SH-SY5Y (cell line): ENCODE measurements around the gene PSMD11.

Source experiments
- GATA2 ChIP-seq: IDR thresholded peaks from 2 replicates; pipeline ENCODE4 v1.6.1; 2011; ENCODE audit warnings: mild to moderate bottlenecking, low read depth, low read length
- GATA3 ChIP-seq: IDR thresholded peaks from 2 replicates; pipeline ENCODE4 v1.6.1; 2011; ENCODE audit warnings: low read depth, mild to moderate bottlenecking, low read length, moderate library complexity

The PSMD11 gene

DNA sequence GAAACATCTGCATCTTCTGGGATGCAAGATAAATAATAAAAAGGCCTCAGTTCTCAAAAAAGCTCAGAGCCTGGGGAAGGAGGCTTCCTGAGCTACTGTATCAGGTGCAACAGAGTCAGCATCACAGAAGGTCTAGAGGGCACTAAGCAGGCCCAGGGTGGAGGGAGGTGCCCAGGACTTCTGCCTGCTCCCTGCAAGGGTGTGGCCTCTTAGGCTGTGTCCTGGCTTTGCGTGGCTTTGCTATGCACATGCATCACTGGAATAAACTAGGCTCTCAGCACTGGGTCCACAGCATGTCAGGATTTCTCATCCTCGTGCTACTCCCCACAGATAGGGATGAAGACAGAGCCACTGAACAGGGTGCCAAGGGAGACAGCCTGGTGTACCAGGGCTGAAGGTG, 68.0 kb downstream of the PSMD11 start:
- TF ChIP-seq GATA3 (no peak), GATA2 (no peak)

DNA sequence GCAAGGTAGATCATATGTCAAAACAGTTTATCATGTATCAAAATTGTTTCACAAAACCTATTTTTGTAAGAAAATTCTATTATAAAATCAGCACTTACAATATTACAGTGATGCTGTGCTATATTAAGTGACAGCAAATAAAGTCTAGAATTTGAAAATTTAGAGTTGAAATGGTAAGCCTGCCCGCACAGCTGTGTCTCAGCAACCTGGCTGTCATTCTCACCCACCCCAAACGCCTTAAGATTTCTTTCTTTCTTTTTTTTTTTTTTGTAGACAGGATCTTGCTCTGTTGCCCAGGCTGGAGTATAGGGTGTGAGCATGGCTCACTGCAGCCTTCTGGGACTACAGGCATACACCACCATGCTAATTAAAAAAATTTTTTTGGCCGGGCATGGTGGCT, 69.3 kb downstream of the PSMD11 start:
- no peak for TF ChIP-seq GATA3
- TF ChIP-seq GATA2, result no peak

DNA sequence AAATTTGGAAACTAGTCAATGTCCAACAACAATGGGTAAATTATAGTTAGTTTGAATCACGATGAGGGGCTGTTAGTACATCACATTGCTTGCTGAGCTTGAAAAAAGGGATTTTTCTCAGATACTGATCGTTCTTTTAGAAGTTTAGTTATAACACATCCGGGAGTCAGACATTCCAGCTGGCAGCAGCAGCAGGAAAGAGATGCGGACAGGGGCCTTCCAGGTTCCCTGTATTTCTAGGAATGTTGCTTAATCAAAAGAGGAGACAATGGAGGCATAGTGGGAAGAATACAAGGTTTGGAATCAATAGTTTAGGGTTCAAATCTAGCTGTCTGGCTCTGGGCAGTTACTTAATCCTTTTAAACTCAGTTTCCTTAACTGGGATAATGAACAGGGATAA, 70.3 kb downstream of the PSMD11 start:
- TF ChIP-seq GATA2, result no peak
- TF ChIP-seq GATA3, result no peak

DNA sequence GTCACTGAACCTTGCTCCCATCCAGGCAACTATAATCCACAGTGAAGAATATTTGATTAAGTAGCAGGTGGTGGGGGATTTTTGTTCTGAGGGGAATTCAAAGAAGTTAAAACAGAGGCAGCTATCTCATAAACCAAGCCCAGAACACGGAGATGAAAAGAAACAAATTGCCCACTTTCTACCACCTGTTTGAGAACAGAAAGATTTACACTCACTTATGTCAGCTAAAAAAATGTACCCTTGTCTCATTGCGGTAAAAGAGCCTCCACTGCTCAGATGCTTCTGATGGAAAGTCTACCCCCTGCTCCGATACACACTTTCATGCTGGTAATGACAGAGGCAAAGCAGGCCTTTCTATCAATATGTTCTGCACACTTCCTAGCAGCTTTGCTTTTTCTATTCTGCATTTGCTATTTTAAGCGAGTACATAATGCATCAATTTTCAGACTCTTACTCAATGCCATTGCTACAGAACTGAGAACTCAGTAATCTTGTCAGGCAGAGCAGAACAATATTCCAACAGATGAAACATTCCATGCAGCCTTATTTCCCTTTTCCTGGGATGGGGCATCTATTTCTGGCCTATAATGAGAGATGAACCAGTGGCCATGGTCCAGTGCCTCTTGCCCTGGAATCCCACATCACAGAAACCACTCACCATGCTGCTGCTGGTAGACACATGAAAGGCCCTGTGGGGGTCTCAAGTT, 71.5 kb downstream of the PSMD11 start:
- TF ChIP-seq GATA2, result no peak
- no peak for TF ChIP-seq GATA3

DNA sequence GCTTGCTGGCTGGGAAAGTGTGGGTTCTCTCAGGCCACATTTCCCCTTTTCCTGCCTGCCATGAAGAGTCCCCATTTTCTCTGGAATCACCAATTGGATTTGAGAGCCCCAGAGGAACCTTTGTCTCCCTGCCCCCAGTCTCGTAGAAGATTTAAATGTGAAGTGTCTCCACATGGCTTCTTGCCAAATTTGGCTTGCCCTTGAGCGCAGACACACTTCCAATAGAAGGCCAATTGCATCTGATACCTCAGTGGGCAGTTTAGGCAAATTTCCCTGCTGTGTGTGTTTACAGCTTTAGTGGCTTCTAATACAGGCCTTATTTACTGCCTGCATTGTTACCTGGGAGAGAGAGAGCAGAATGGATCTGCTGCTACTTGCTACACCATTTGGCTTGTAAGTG, 72.1 kb downstream of the PSMD11 start:
- no peak for TF ChIP-seq GATA3
- no peak for TF ChIP-seq GATA2

DNA sequence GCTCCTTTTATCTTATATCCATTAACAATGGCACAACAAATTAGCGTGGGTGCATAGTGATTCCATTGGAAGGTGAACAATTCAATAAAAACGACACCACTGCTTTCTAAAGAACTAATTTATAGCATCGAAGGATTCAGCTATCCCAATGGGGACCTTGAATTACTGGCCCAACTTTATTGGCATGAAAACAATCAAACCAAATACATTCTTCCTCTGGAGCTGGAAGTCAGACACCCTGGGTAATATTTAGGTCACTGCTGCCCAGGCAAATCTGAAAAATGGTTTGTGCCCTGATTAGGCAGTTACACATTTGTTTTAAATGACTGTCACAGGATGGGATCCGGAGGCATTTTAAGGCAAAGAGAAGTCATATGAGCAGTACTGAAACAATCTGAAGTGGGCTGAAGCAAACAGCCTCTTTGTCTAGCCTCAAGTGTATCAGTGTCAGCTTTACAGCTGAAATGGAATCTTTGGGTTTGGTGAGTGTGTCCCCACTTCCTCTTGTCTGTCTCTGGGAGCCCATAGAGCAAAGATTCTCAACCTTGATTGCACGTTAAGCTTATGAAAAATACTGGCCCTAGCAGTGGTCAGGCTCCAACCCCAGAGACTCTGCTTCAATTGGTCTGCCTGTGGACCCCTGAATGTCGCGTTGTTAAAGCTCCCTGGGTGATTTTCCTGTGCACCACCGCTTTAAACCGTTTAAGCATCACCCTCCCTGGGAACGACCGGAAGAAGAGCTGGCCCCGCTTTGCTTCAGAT, 72.8 kb downstream of the PSMD11 start:
- TF ChIP-seq GATA2 (no peak), GATA3 (no peak)

DNA sequence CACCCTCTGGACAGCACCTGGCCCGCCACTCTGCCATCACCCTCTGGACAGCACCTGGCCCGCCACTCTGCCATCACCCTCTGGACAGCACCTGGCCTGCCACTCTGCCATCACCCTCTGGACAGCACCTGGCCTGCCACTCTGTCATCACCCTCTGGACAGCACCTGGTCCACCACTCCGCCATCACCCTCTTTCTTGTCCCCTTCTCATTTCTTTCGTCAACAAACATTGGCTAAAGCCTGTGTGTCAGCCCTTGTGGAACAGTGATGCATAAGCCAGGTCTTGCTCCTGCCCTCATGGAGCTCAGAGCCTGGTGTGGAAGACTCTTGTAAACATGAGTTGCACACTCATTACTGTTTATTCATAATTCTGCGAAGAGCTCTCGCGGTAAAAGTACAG, 73.7 kb downstream of the PSMD11 start:
- TF ChIP-seq GATA2 (no peak), GATA3 (no peak)

DNA sequence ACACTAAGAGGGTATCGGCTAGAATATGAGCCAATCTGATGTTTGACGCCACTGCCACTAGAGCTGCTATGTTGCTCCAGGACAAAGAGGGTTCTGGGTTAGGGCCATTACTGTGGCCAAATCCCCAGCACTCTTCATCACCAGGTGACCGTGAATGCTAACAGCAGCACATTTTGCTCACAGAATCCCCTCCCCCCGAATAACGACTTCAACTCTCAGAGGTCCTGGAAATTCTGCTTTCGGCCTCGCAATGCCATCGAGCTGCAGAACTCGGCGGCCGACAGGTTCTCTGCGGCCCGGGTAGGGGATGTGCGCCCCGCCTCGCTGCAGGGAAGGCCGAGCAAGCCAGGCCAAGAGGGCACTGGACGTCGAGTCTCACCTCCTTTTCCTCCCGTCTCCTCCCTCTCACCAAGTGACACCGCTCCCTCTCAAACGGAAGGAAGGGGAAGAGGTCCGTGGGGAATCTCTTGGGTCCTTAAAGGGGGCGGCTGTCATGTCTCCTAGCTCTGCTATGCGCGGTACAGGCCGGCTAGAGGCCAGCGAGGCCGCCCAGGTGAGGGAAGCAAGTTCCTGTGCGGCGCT, 74.4 kb downstream of the PSMD11 start:
- TF ChIP-seq GATA3 (no peak), GATA2 (no peak)

DNA sequence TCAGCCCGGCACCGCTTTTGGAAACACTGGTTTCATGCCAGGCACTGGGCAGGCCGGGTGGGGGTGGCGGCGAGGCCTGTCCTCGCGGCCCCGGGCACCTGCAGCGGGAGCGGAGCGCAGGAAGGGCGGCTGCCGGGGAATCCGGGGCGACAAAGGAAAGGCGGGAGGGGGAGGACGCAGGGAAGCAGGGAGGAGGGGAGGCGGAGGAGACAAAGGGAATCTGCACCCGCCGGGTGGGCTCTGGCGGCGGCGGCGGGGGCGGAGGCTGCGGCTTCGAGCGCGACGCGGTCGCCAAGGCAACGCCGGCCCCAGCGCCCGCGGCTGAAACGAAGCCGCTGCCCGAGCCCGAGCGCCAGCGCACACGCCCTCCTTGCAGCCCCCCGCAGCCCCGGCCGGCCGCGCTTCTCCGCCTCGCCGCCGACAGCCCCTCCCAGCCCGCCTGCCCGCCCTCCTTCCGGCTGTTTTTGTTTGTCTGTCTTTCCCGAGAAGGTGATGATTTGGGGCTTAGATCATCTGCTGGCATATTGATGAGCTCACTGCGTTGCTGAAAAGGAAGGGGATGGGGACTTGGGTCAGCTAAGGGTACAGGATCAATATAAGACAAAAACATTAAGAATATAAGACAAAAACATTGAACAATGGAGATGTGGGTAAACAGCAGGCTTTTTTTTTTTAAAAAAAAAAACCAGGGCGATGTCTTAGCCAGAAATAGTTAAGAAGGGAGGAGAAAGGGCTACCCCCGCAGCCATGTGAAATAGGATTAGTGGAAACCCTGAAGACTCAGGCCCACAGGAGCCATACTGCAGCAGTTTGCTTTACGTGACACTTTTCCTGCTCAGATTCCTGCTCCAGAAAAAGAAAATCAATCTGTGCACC, 75.2 kb downstream of the PSMD11 start:
- TF ChIP-seq GATA2 (no peak), GATA3 (no peak)

DNA sequence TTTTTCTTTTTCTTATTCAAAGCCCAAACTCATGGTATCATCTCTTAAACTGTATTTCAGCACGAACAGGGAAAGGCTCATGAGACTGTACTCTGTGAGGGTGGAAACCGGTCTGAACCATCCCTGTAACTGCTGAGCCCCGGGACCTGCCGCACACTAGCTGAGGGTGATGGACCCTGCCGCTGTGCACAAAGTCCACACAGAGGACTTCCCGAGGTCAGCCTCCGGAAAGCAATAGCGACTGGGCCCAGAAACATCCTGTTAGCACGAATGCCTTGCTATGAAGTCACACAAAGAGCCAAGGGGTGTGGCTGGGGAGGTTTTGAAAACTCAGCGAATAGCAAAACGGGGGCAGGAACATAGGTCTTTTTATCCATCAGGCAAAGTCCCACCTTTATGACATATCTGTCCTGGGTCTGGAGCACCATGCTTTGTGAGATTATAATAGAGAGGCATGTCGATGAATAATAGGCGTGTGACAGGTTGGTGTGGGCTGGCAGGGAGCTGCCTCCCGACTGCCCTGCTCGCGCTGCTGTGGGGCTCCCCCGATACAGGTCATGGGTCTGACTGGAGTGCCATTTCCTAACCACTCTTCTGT, 75.9 kb downstream of the PSMD11 start:
- TF ChIP-seq GATA3, result no peak
- no peak for TF ChIP-seq GATA2

DNA sequence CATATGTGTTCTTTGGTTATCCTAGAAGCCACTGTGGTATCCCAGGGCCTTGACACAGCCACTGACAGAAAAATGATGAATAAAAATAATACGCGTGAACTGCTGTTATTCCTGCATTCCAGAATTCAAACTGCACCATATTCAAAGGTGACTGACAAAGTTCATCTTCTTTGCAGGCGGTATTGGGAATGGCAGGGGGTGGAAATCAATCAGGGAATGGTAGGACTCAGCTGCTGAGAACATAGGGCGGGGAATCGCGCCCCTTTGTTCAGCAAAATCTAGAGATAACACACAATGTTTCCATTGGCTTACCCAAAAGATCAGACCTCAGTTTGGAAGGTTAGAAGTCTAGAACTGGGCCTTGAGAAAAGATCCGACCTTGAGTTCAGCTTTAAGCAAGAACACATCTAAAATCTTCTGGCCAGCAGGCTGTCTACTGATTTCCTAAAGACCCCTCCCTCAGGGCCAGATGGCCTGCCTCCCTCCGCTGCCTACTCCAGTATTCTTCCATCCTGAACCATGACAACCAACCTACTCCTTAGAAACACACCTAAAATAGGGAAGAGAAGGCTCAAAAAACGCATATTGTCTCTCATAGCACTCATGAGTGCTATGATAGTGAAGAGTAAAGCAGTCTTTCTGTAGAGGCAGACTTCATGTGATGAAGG, 76.6 kb downstream of the PSMD11 start:
- no peak for TF ChIP-seq GATA2
- no peak for TF ChIP-seq GATA3

DNA sequence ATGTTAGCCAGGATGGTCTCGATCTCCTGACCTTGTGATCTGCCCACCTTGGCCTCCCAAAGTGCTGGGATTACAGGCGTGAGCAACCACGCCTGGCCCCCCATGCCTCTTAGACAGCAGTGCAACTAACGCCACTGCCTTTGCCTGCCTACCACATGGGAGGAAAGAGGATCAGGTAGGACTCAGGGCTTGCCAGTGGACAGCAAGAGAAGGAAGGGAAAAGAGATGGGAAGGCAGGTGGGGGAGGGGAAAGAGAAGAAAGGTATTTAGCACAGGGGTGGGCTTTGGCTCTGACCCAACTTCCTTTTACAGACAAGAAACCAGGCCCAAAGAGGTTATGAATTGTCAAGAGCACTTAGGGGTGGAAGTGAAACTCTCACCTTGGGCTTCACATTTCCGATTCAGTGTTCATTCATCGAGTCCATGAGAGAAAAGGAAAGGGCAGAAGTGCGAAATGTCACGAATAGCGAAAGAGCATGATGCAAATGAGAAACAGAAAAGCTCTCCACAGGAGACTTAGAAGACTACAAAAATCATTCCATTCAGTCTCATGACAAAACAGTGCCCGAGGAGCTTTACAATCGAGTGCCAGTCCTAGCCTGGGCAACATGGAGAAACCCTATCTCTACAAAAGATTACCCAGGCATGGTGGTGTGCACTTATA, 78.8 kb downstream of the PSMD11 start:
- no peak for TF ChIP-seq GATA2
- no peak for TF ChIP-seq GATA3
